KOPT-K1 (cell line): ENCODE measurements around the gene CACYBP.
A peak's percentile ranks its signal among the peaks of the same experiment; 100 is the strongest.

Source experiments
- H3K27ac ChIP-seq: fragments of 200-600 bp; sonication (generic); 2 replicates; pipeline ENCODE4 v1.5.1; 2016; ENCODE audit warnings: antibody characterized with exemption, mild to moderate bottlenecking, low read depth, low read length; ENCODE audit not compliant: poor library complexity, severe bottlenecking
- H3K36me3 ChIP-seq: fragments of 200-600 bp; sonication (generic); 2 replicates; pipeline ENCODE4 v1.5.1; 2017; ENCODE audit warnings: antibody characterized with exemption, mild to moderate bottlenecking, low read length, moderate library complexity; ENCODE audit not compliant: insufficient read depth
- H3K9me3 ChIP-seq: fragments of 200-600 bp; sonication (generic); 2 replicates; pipeline ENCODE4 v1.5.1; 2017; ENCODE audit warnings: antibody characterized with exemption, low read length, mild to moderate bottlenecking; ENCODE audit not compliant: insufficient read depth, poor library complexity, severe bottlenecking

Gene CACYBP

DNA sequence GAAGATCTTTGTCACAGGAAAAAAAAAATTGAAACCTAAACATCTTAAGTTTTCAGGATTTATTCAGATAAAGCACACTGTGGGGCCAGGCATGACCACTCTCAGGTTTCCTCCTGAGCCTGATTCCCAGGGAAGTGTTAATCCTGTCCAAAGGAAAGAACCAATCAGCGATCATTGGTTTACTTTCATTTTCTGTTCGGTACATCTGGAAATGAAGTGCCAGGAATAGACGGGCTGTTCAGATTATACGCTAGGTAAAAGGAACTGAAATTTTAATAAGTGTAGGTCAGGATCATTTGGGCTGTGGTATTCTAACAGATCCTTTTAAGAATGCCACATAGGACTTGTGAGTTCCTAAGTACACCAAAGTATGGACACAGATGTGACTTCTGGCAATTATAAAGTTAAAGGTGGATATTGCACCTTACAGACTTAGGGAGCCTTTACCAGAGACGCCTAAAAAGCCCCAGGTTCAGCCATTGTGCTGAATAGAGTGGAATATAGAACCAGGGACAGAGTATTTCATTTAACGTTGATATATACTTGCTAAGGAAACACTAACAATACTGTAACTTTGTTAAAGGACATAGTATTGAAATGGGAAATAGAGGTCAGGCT lies 9.3 kb upstream of the CACYBP start:
- Histone ChIP-seq H3K36me3 (no peaks in the 10 kb centered on the region), H3K27ac (peak overlapping the region; percentile 59), H3K9me3 (no peaks in the 10 kb centered on the region)

DNA sequence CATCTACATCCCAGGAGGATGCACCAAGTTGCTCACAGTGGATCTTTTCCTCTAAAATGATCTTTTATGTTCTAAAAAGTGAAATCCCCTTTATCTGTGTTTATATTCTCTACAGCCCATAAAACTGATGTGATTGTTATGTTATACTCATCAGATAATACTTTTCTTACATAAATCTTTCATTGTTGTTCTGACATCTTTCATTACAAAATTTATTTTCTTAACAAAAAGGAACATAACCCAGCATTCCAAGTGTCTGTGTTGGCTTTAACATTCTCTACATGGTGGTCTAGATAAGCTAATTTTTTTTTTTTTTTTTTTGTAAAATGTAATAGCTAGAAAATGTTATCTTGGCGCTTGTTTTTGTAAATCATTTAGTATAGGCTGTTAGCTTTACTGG lies 8.3 kb upstream of the CACYBP start:
- Histone ChIP-seq H3K9me3 (no peaks in the 10 kb centered on the region), H3K36me3 (no peaks in the 10 kb centered on the region), H3K27ac (no peak overlapping the region)

DNA sequence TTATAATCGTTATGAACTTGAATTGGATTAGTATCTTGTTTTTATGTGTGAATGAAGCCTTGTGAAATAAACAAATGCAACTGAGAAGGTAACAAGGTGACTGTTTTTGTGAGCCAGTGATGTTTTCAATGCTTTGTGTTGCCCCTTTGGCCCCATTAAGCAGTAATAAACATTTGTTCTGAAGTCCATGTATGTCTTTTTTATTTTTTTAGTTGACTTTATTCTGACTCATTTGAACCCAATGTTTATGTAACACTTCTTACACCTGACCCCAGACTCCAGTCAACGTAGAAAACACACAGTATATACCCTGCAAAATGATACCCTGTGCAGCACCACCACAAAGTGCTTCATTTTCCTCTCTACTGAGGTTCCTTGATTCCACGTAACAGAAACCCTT lies 4.6 kb upstream of the CACYBP start:
- H3K9me3 ChIP-seq, result no peaks in the 10 kb centered on the region
- no peaks in the 10 kb centered on the region for H3K36me3 ChIP-seq
- H3K27ac ChIP-seq, result no peak overlapping the region

DNA sequence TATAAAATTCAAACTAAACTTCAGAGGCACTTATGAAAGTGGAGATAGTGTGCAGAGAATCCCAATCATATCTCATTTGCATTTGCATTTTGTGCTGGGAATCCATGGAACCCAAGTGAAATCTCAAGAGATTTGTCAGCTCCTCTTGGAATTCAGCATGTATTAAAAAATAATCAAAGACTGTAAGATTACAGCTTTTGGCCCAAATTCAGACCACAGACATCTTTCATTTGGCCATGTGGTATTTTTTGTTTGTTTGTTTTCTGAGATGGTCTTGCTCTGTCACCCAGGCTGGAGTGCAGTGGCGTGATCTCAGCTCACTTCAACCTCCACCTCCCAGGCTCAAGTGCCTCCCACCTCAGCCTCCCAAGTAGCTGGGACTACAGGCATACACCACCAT lies 3.8 kb upstream of the CACYBP start:
- no peaks in the 10 kb centered on the region for H3K9me3 ChIP-seq
- no peak overlapping the region for H3K27ac ChIP-seq
- H3K36me3 ChIP-seq, result no peaks in the 10 kb centered on the region

DNA sequence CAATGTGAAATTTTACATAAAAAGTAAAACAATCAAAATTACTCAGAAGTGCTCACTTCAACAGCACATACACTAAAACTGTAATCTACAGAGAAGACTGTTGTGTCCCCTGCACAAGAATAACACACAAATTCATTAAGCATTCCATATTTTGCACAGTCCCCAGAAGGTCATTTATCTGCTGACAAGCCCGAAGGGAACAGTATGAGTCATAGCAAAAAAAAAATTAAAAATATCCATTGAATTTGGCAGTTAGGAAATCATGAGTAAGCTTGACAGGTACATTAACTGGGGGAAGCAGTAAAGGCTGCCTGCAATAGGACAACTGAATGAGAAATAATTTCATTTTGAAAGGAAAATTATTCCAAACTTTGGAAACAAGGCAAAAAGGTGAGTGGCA lies 3.3 kb upstream of the CACYBP start:
- Histone ChIP-seq H3K36me3 (no peaks in the 10 kb centered on the region), H3K27ac (no peak overlapping the region), H3K9me3 (no peaks in the 10 kb centered on the region)

DNA sequence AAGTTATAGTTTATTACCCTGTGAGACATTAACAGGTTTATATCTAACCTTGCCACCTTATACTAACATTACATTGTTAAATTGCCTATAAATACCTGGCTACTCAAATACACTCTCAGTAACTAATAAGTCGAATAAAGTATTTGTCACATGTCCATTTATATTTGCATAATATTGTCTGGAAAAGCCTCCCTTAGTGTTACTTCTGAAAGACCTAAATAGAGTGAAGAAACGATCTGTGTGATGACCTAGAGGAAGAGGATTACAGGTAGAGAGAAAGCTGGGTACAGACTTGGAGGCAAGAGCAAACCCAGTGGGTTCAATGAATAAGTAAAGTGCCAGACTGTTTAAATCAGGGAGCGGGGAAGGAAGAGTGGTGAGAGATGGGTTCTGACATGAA lies 2.7 kb upstream of the CACYBP start:
- no peaks in the 10 kb centered on the region for H3K36me3 ChIP-seq
- H3K27ac ChIP-seq, result no peak overlapping the region
- no peaks in the 10 kb centered on the region for H3K9me3 ChIP-seq

DNA sequence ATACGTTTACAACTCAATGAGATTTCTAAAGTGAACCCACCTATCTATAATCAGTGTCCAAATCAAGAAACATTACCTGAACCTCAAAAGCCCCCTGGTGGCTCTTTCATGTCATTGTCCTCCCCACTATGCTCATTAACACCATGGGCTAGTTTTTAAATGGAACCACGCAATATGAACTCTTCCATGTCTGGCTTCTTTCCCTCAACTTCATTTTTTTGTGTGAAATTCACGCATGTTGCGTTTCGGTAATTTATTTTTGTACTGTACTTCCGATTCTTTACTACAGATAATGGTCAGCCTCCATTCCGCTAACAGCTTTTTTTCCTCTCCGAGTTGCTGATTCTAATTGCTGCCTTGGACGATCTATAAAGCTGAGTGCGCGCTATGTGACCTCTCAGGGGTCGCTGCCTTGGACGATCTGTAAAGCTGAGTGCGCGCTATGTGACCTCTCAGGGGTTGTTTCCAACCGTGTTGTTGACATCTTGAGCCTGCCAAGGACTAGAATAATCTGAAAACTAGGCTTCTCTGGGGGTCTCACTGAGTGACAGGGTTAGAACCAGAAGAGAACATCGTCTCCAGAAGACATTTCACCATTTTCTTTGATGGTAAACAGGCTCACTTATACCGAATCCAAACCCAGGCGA lies 1.1 kb upstream of the CACYBP start:
- H3K36me3 ChIP-seq, result no peaks in the 10 kb centered on the region
- H3K27ac ChIP-seq, result peak overlapping the region; percentile 99
- H3K9me3 ChIP-seq, result no peaks in the 10 kb centered on the region

DNA sequence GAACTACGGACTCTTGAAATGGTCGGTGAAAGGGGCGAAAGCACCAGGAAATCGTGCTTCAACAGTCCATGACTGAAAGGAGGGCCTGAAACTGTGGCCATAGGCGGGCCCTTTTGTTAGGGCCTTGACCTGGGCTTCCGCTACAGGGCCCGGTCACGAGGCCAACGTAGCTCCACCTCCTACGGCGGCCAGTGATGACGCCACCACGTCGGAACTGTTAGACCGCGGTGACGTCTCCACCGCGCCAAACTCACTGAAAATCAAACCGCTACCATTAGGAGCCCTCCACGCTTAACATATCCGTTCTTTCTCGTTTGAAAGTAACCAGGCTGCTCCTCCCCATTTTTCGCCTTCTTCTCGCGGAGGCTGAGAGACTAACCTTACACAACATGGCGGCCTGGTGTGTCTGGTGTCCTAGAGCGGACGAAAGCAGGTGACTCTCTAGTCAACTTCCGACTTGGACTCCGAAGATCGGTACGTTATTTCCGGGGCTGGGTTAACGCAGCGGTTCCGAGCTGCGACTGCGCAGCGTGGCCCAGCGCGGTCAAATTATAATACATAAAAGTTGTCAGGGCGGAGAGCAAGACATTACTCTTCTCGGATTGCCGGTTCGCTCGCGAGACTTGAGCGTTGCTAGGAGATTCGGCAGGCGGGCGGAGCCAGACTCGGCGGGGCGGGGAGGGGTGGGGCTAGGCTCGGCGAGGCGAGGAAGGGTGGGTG lies 371 bp upstream of the CACYBP start:
- Histone ChIP-seq H3K36me3 (0 out of 2 replicates have a peak, but pooled peaks cover 4% of the 10 kb centered on the region), H3K9me3 (no peaks in the 10 kb centered on the region), H3K27ac (peak overlapping the region; percentile 99)

DNA sequence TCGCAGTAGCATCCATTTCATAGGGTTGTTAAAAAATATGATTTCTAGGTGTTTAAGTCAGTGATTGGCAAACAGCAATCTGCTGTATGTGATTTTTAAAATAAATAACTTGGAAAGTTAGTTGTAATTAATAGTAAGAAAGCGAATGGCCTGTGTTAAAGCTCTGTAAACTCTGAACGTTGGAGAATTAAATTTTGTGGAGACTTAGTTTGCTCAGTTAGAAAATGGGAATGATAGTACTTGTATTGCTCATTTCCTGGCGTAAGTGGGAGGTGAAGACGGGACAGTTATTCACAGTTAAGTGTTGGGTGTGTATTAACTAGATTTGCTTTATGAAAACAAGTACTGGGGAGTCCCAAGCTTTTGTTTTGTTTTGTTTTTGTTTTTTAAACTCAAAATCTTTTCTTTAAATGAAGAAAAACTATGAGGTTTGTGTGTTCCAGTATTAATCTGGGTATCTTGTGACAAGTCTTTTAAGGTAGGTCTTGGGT lies 995 bp downstream of the CACYBP start:
- Histone ChIP-seq H3K9me3 (no peaks in the 10 kb centered on the region), H3K36me3 (peaks cover 18% of the 10 kb centered on the region), H3K27ac (peak overlapping the region; percentile 99)

DNA sequence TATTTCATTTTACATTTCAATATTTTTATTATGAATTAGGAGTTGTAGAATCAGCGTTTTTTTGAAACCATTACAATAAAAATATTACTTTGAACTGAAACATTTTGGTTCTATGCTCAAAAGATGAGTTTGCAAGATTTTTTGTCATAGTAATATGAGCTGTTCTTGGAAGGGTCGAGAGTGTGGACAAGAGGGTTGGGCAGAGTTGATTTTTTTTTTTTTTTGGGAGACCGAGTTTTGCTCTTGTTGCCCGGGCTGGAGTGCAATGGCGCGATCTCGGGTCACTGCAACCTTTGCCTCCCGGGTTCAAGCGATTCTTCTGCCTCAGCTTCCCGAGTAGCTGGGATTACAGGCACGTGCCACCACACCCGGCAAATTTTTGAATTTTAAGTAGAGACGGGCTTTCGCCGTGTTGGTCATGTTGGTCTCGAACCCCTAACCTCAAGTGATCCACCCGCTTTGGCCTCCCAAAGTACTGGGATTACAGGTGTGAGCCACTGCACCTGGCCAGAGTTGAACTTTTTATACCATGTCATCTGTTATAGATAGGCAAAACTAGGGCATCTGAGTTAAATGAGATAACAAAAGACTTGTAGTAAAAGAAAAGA lies 3.3 kb downstream of the CACYBP start:
- H3K9me3 ChIP-seq, result no peaks in the 10 kb centered on the region
- no peak overlapping the region for H3K27ac ChIP-seq
- H3K36me3 ChIP-seq, result peaks cover 40% of the 10 kb centered on the region

DNA sequence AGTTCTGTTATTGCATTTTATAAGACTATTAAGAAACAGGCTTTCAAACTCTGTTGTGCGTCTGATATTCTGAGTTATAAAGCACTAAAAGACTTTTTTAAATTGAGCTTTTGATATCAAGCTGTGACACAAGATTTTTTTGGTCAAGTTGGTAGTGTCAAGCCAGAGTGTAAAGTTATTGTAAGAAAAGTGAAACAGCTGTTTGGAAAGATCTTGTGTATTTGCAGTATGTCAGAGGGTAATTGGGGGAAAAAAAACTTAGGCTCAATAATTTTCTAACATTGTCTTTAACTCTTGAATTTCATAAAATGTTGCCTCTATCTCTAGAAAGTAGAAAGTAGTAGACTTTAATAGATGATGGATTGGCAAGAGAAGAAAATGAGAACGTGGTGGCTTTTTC lies 3.8 kb downstream of the CACYBP start:
- Histone ChIP-seq H3K36me3 (peaks cover 45% of the 10 kb centered on the region), H3K27ac (no peak overlapping the region), H3K9me3 (no peaks in the 10 kb centered on the region)

DNA sequence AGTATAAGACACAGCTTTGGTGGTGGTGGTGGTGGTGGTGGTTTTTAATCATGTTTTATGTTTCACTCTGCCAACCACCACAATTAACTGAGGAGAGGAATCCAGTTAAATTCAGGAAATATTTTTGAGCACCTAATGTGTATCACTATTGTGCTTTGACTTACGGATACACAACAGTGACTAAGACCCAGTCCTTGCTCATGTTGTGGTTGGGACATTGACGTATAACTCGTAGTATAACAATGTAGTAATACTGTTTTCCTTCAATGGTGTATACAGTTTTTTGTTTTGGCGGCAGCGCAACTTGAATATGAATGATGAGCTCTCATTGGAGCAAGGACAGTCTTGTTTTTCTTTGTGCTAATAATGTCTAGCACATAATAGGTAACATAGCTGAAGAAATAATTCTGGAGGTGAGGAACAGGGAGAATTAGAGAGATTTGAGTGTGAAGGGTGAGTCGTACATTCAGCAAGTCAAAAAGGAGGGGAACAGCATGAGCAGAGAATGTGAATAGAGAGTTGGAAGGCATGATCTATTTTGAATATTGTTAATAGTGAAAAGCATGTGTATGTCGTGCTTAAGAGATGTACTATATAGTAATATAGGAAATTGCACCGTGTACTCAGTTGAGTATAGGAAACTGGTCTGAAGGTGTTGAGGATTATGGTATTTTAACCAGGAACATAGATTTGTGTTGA lies 5.5 kb downstream of the CACYBP start:
- no peak overlapping the region for H3K27ac ChIP-seq
- H3K36me3 ChIP-seq, result peaks cover 63% of the 10 kb centered on the region
- H3K9me3 ChIP-seq, result no peaks in the 10 kb centered on the region

DNA sequence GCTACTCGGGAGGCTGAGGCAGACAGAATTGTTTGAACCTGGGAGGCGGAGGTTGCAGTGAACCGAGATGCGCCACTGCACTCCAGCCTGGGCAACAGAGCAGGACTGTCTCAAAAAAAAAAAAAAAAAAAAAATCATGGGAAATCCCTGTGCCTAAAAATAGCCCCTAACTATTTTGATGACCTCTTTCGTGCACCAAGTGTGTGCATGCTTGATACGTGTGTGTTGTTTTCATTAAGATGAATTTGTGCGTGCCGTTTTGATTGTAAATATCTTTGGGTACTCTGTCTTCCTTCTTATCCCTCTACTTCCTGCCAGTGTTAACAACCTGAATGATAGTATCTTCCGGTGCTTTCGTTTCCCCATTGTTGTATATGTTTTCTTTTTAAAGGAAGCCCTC lies 9.8 kb downstream of the CACYBP start:
- H3K9me3 ChIP-seq, result no peaks in the 10 kb centered on the region
- H3K36me3 ChIP-seq, result peaks cover 100% of the 10 kb centered on the region
- H3K27ac ChIP-seq, result no peak overlapping the region

DNA sequence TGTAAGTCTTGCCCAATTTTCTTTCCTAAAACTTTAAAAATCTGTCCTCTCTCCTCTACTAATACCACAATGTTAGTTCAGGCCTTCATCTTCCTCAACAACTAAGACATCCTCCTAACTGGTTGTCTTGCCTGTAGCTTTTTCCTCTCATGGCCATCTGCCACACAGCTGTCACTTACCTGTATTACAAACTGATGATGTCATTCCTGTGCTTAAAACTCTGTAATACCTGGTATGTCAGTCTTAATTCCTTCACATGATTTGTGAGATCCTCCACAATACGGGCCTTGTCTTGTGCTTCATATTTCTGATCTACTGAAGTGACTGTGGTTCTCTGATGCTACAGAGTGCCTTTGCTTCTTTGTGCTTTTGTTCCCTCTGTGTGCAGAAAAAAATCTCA lies 13.7 kb downstream of the CACYBP start:
- Histone ChIP-seq H3K36me3 (peaks cover 100% of the 10 kb centered on the region), H3K9me3 (no peaks in the 10 kb centered on the region), H3K27ac (no peak overlapping the region)

DNA sequence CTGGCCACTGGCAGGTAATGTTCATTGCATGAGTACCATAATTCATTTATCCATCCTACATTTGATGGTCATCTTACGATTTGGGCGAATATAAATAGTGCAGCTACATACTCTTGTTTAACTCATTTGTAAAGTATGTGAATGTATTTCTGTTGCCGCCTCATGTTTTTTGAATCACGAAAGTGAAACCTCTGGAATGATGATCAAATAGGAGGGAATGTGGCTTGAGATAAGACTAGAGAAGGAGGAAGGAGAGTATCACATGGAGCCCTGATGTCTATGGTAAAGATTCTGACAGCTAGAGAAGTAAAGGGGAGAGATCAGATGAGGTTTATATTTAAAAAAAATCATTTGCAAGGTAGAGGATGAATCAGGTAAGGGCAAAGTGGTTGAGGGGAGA lies 15.5 kb downstream of the CACYBP start:
- H3K9me3 ChIP-seq, result no peaks in the 10 kb centered on the region
- no peak overlapping the region for H3K27ac ChIP-seq
- H3K36me3 ChIP-seq, result peaks cover 87% of the 10 kb centered on the region
